Activated naive CD8-positive, alpha-beta T cell treated with anti-CD3 and anti-CD28 coated beads for 36 hours (primary cell): ENCODE results near the gene UVRAG. TPM values are rescaled to one million over a fixed set of nuclear protein-coding genes. Genes with fewer than 3 reads are reported as not detected.
"Not testable (repeated sequence)": the region's sequence is repeated elsewhere in the genome, so short reads cannot be mapped to it uniquely, and the experiment has no call there.

Experiments used
- DNase-seq: peaks from one replicate; pipeline ENCODE4 v3.0.0; 2021
- H3K27ac Mint-ChIP-seq: one replicate; pipeline ENCODE4 v1.8.0; 2022; ENCODE audit warnings: mild to moderate bottlenecking, moderate library complexity, mixed read lengths
- H3K27me3 Mint-ChIP-seq: one replicate; pipeline ENCODE4 v1.8.0; 2022; ENCODE audit warnings: mild to moderate bottlenecking, mixed read lengths
- H3K36me3 Mint-ChIP-seq: one replicate; pipeline ENCODE4 v1.8.0; 2021; ENCODE audit warnings: mild to moderate bottlenecking, mixed read lengths
- H3K4me1 Mint-ChIP-seq: one replicate; pipeline ENCODE4 v1.8.0; 2021; ENCODE audit warnings: mixed read lengths
- H3K4me3 Mint-ChIP-seq: one replicate; pipeline ENCODE4 v1.8.0; 2022; ENCODE audit warnings: mild to moderate bottlenecking, moderate library complexity, mixed read lengths
- H3K9me3 Mint-ChIP-seq: one replicate; pipeline ENCODE4 v1.8.0; 2022; ENCODE audit warnings: mixed read lengths
- total RNA-seq, 2 experiments: library from RNA; stranded (reverse); gene quantifications; one replicate each; pipeline ENCODE4 v1.2.3, GENCODE V29; 2021

The UVRAG gene
- total RNA-seq, 2 experiments from 2014 or later = 16.8 to 17.7 TPM

GRCh38 chr11:75979479-75980027, 164.5 kb downstream of the UVRAG start:
- not testable (repeated sequence) for H3K4me3 Mint-ChIP-seq, DNase-seq, H3K27ac Mint-ChIP-seq, H3K27me3 Mint-ChIP-seq, H3K9me3 Mint-ChIP-seq
- H3K36me3 Mint-ChIP-seq = peaks cover 30% of the 10 kb centered on the region
- H3K4me1 Mint-ChIP-seq = peaks cover 19% of the 10 kb centered on the region

GRCh38 chr11:75980031-75980430, 165.0 kb downstream of the UVRAG start:
- Mint-ChIP-seq H3K27me3 (no peaks in the 10 kb centered on the region), H3K4me1 (peaks cover 19% of the 10 kb centered on the region), H3K36me3 (peaks cover 27% of the 10 kb centered on the region), H3K27ac (no peak overlapping the region), H3K9me3 (no peaks in the 10 kb centered on the region), H3K4me3 (no peak overlapping the region)
- no peak for DNase-seq

GRCh38 chr11:75981546-75981945, 166.5 kb downstream of the UVRAG start:
- Mint-ChIP-seq H3K9me3 (no peaks in the 10 kb centered on the region), H3K4me1 (peaks cover 16% of the 10 kb centered on the region), H3K4me3 (no peak overlapping the region), H3K36me3 (peaks cover 23% of the 10 kb centered on the region), H3K27me3 (no peaks in the 10 kb centered on the region), H3K27ac (no peak overlapping the region)
- no peak for DNase-seq

- H3K36me3 Mint-ChIP-seq = peaks cover 23% of the 10 kb centered on the region
- peaks cover 14% of the 10 kb centered on the region for H3K4me1 Mint-ChIP-seq
Observed at GRCh38 chr11:75982309-75982708, 167.3 kb downstream of the UVRAG start.

GRCh38 chr11:75986966-75987365, 172.0 kb downstream of the UVRAG start:
- Mint-ChIP-seq H3K4me1 (peaks cover 19% of the 10 kb centered on the region), H3K27ac (no peak overlapping the region), H3K27me3 (no peaks in the 10 kb centered on the region), H3K9me3 (no peaks in the 10 kb centered on the region), H3K36me3 (peaks cover 29% of the 10 kb centered on the region), H3K4me3 (no peak overlapping the region)
- DNase-seq = no peak

More at GRCh38 chr11:75982309-75982708, 167.3 kb downstream of the UVRAG start:
- Mint-ChIP-seq H3K27me3 (no peaks in the 10 kb centered on the region), H3K4me3 (no peak overlapping the region), H3K9me3 (no peaks in the 10 kb centered on the region), H3K27ac (no peak overlapping the region)
- DNase-seq = no peak

GRCh38 chr11:75993126-75993525, 178.1 kb downstream of the UVRAG start:
- DNase-seq = no peak
- Mint-ChIP-seq H3K36me3 (peaks cover 17% of the 10 kb centered on the region), H3K4me1 (peaks cover 16% of the 10 kb centered on the region), H3K9me3 (no peaks in the 10 kb centered on the region), H3K27ac (no peak overlapping the region), H3K4me3 (no peak overlapping the region), H3K27me3 (no peaks in the 10 kb centered on the region)

GRCh38 chr11:75994616-75995015, 179.6 kb downstream of the UVRAG start:
- Mint-ChIP-seq H3K4me3 (no peak overlapping the region), H3K4me1 (peaks cover 9% of the 10 kb centered on the region), H3K36me3 (peaks cover 14% of the 10 kb centered on the region), H3K27ac (no peak overlapping the region), H3K27me3 (no peaks in the 10 kb centered on the region), H3K9me3 (peaks cover 3% of the 10 kb centered on the region)
- DNase-seq = no peak

GRCh38 chr11:75996523-75997442, 181.8 kb downstream of the UVRAG start:
- Mint-ChIP-seq H3K4me1 (peaks cover 6% of the 10 kb centered on the region), H3K9me3 (peaks cover 14% of the 10 kb centered on the region), H3K27me3 (no peaks in the 10 kb centered on the region), H3K27ac (no peak overlapping the region), H3K4me3 (no peak overlapping the region), H3K36me3 (peaks cover 30% of the 10 kb centered on the region)
- DNase-seq = no peak

GRCh38 chr11:76004400-76004799, 189.4 kb downstream of the UVRAG start:
- Mint-ChIP-seq H3K4me3 (no peak overlapping the region), H3K27me3 (no peaks in the 10 kb centered on the region), H3K4me1 (peaks cover 6% of the 10 kb centered on the region), H3K9me3 (peaks cover 11% of the 10 kb centered on the region), H3K36me3 (peaks cover 46% of the 10 kb centered on the region), H3K27ac (no peak overlapping the region)
- no peak for DNase-seq

GRCh38 chr11:76005756-76006155, 190.7 kb downstream of the UVRAG start:
- H3K4me1 Mint-ChIP-seq = peaks cover 6% of the 10 kb centered on the region
- H3K27me3 Mint-ChIP-seq = no peaks in the 10 kb centered on the region
- no peak overlapping the region for H3K4me3 Mint-ChIP-seq
- peaks cover 46% of the 10 kb centered on the region for H3K36me3 Mint-ChIP-seq
- DNase-seq = no peak
- H3K9me3 Mint-ChIP-seq = peaks cover 10% of the 10 kb centered on the region
- no peak overlapping the region for H3K27ac Mint-ChIP-seq

GRCh38 chr11:76007166-76007565, 192.2 kb downstream of the UVRAG start:
- H3K9me3 Mint-ChIP-seq = no peaks in the 10 kb centered on the region
- H3K36me3 Mint-ChIP-seq = peaks cover 41% of the 10 kb centered on the region
- H3K27me3 Mint-ChIP-seq = no peaks in the 10 kb centered on the region
- no peak for DNase-seq
- H3K4me3 Mint-ChIP-seq = no peak overlapping the region
- H3K27ac Mint-ChIP-seq = no peak overlapping the region
- H3K4me1 Mint-ChIP-seq = no peaks in the 10 kb centered on the region

GRCh38 chr11:76008474-76008873, 193.5 kb downstream of the UVRAG start:
- no peak overlapping the region for H3K27ac Mint-ChIP-seq
- H3K9me3 Mint-ChIP-seq = no peaks in the 10 kb centered on the region
- no peak for DNase-seq
- H3K27me3 Mint-ChIP-seq = no peaks in the 10 kb centered on the region
- no peaks in the 10 kb centered on the region for H3K4me1 Mint-ChIP-seq
- no peak overlapping the region for H3K4me3 Mint-ChIP-seq
- H3K36me3 Mint-ChIP-seq = peaks cover 40% of the 10 kb centered on the region

- Mint-ChIP-seq H3K9me3 (no peaks in the 10 kb centered on the region), H3K4me1 (no peaks in the 10 kb centered on the region), H3K27me3 (no peaks in the 10 kb centered on the region), H3K4me3 (no peak overlapping the region), H3K27ac (no peak overlapping the region), H3K36me3 (peaks cover 32% of the 10 kb centered on the region)
- DNase-seq = no peak
Observed at GRCh38 chr11:76010051-76010450, 195.0 kb downstream of the UVRAG start.

GRCh38 chr11:76013526-76013925, 198.5 kb downstream of the UVRAG start:
- H3K27me3 Mint-ChIP-seq = no peaks in the 10 kb centered on the region
- H3K9me3 Mint-ChIP-seq = peaks cover 13% of the 10 kb centered on the region
- H3K4me3 Mint-ChIP-seq = no peak overlapping the region
- peaks cover 8% of the 10 kb centered on the region for H3K4me1 Mint-ChIP-seq
- peaks cover 47% of the 10 kb centered on the region for H3K36me3 Mint-ChIP-seq
- no peak overlapping the region for H3K27ac Mint-ChIP-seq
- no peak for DNase-seq

GRCh38 chr11:76023236-76024068, 208.4 kb downstream of the UVRAG start:
- no peak overlapping the region for H3K4me3 Mint-ChIP-seq
- DNase-seq = no peak
- H3K9me3 Mint-ChIP-seq = peaks cover 4% of the 10 kb centered on the region
- peaks cover 40% of the 10 kb centered on the region for H3K36me3 Mint-ChIP-seq
- no peak overlapping the region for H3K27ac Mint-ChIP-seq
- peaks cover 7% of the 10 kb centered on the region for H3K4me1 Mint-ChIP-seq
- no peaks in the 10 kb centered on the region for H3K27me3 Mint-ChIP-seq
